Keratinocyte (primary cell): ENCODE results near the gene RAB6A. TPM values are rescaled to one million over a fixed set of nuclear protein-coding genes. Genes with fewer than 3 reads are reported as not detected.

Source experiments
- DNase-seq: peaks from one replicate; pipeline ENCODE4 v3.0.0-alpha.2; 2011; ENCODE audit warnings: low read depth, missing footprints, low spot score
- FAIRE-seq: peaks from 2 replicates; lab custom pipeline; 2011; peaks lifted over from hg19 to GRCh38; lab: Jason Lieb, UNC
- H2AFZ ChIP-seq: 2 replicates; pipeline ENCODE4 v1.6.0; 2012; ENCODE audit warnings: low read length, control low read depth, inconsistent platforms; ENCODE audit not compliant: control insufficient read depth
- H3K27ac ChIP-seq: 2 replicates; pipeline ENCODE4 v1.5.1; 2011; ENCODE audit warnings: low read length; ENCODE audit not compliant: control insufficient read depth, insufficient read depth
- H3K27me3 ChIP-seq: 3 replicates; pipeline ENCODE4 v1.6.0; 2011; ENCODE audit warnings: low read length; ENCODE audit not compliant: control insufficient read depth, insufficient read depth; ENCODE audit errors: extremely low read depth
- H3K36me3 ChIP-seq, 2 experiments: 2 replicates in 1 of 2; 3 replicates in 1 of 2; pipeline ENCODE4 v1.5.1; 2011; ENCODE audit warnings: low read length in 2 of 2, mild to moderate bottlenecking in 1 of 2; ENCODE audit not compliant: control insufficient read depth in 2 of 2, insufficient read depth in 2 of 2; ENCODE audit errors: extremely low read depth in 1 of 2
- H3K4me1 ChIP-seq: 3 replicates; pipeline ENCODE4 v1.5.1; 2011; ENCODE audit warnings: low read length; ENCODE audit not compliant: control insufficient read depth, insufficient read depth; ENCODE audit errors: extremely low read depth
- H3K4me2 ChIP-seq: 3 replicates; pipeline ENCODE4 v1.6.0; 2011; ENCODE audit warnings: low read depth, low read length; ENCODE audit not compliant: control insufficient read depth, insufficient read depth; ENCODE audit errors: extremely low read depth
- H3K4me3 ChIP-seq, 3 experiments: fragments of 200-600 bp in 1 of 3; sonication (generic) in 1 of 3; 2 replicates in 2 of 3; 3 replicates in 1 of 3; pipeline ENCODE4 v1.5.1; 2011 to 2016; ENCODE audit warnings: low read length in 3 of 3, mild to moderate bottlenecking in 3 of 3, control low read depth in 2 of 3, inconsistent platforms in 1 of 3, low read depth in 1 of 3, mixed read lengths in 1 of 3, mixed run types in 1 of 3, moderate library complexity in 1 of 3; ENCODE audit not compliant: control insufficient read depth in 2 of 3, insufficient read depth in 2 of 3; ENCODE audit errors: extremely low read depth in 1 of 3
- H3K79me2 ChIP-seq: 2 replicates; pipeline ENCODE4 v1.6.0; 2012; ENCODE audit warnings: low read length; ENCODE audit not compliant: control insufficient read depth, insufficient read depth
- H3K9ac ChIP-seq: 3 replicates; pipeline ENCODE4 v1.6.0; 2011; ENCODE audit warnings: low read length; ENCODE audit not compliant: control insufficient read depth, insufficient read depth; ENCODE audit errors: extremely low read depth
- H3K9me1 ChIP-seq: 3 replicates; pipeline ENCODE4 v1.6.0; 2011; ENCODE audit warnings: low read length; ENCODE audit not compliant: control insufficient read depth, insufficient read depth; ENCODE audit errors: extremely low read depth
- H3K9me3 ChIP-seq: 2 replicates; pipeline ENCODE4 v1.5.1; 2012; ENCODE audit warnings: low read depth, low read length; ENCODE audit not compliant: control insufficient read depth
- H4K20me1 ChIP-seq: 3 replicates; pipeline ENCODE4 v1.6.0; 2011; ENCODE audit warnings: low read length; ENCODE audit not compliant: control insufficient read depth, insufficient read depth; ENCODE audit errors: extremely low read depth
- CTCF ChIP-seq, 3 experiments: IDR thresholded peaks in 1 of 3; conservative IDR thresholded peaks in 1 of 3; optimal IDR thresholded peaks in 1 of 3; 2 replicates in 2 of 3; 3 replicates in 1 of 3; pipeline versions ENCODE3 to v1.5.1; 2011; ENCODE audit warnings: low read length in 3 of 3, mild to moderate bottlenecking in 3 of 3, moderate library complexity in 2 of 3, control low read depth in 1 of 3, inconsistent platforms in 1 of 3; ENCODE audit not compliant: insufficient read depth in 2 of 3; ENCODE audit errors: extremely low read depth in 1 of 3
- EZH2 ChIP-seq: IDR thresholded peaks from one replicate; pipeline ENCODE4 v1.6.1; 2012; ENCODE audit warnings: inconsistent platforms, mild to moderate bottlenecking, low read length, moderate library complexity
- dilution Hi-C: fragments of 300-500 bp; cut with MboI; formaldehyde crosslinking; loops from one replicate; pipeline ENCODE4 v1.7.0; 2020; ENCODE audit warnings: low sequenced_read_pairs; ENCODE audit not compliant: extremely low pct_ligation_motif_present
- polyA plus RNA-seq, 5 experiments: library from polyadenylated mRNA; depleted of rRNA in 3 of 5; stranded (reverse) in 3 of 5; stranded (forward) in 1 of 5; unstranded in 1 of 5; fragments of >200 nt; gene quantifications; 1 replicate in 1 of 5; 2 replicates in 3 of 5; 3 replicates in 1 of 5; pipeline versions ENCODE4 v1.2.1 to v1.2.3, GENCODE V29; 2011 to 2012; ENCODE audit warnings: missing spikeins in 2 of 5, low read depth in 1 of 5, low replicate concordance in 1 of 5

Gene RAB6A
- polyA plus RNA-seq, 1 donor (not counting 4 experiments of a cell fraction or from before 2014, with no cell fraction given), result 142 TPM

GRCh38 chr11:73789279-73789670 is 28.4 kb upstream of the RAB6A start:
- Histone ChIP-seq H3K4me2 (peak overlapping the region; percentile 89), H4K20me1 (no peaks in the 10 kb centered on the region), H3K79me2 (peaks cover 12% of the 10 kb centered on the region), H3K9me3 (no peaks in the 10 kb centered on the region), H3K36me3 (peaks cover 0 to 3% of the 10 kb centered on the region in 2 experiments), H3K4me3 (peak overlapping the region in 1 of 3 experiments; percentile 87), H3K4me1 (peaks cover 17% of the 10 kb centered on the region), H3K27me3 (no peaks in the 10 kb centered on the region), H3K27ac (peak overlapping the region; percentile 91), H3K9ac (no peak overlapping the region), H2AFZ (no peak overlapping the region), H3K9me1 (no peaks in the 10 kb centered on the region)
- FAIRE-seq (no peak), DNase-seq (no peak)
- TF ChIP-seq CTCF (optimal IDR thresholded peaks at IDR 0.05 in 1 of 3, IDR thresholded peaks at IDR 0.05 in 1 of 3, conservative IDR thresholded peaks at IDR 0.05 in 1 of 3; ENCODE audit: extremely low read depth in 1 of 3, insufficient read depth in 2 of 3, low read length in 3 of 3), result no peak
- TF ChIP-seq EZH2, result no peak
- dilution Hi-C loops, result no loop called here

GRCh38 chr11:73787643-73788558 is 27.0 kb upstream of the RAB6A start, which contains the start of gene MRPL48:
Gene MRPL48 (plus strand): TSS chr11:73787874. CDS start chr11:73787972, 98 bp downstream.
- DNase-seq (peak; percentile 64), FAIRE-seq (no peak)
- Histone ChIP-seq H3K36me3 (peaks cover 0 to 3% of the 10 kb centered on the region in 2 experiments), H3K79me2 (peaks cover 10% of the 10 kb centered on the region), H3K27me3 (no peaks in the 10 kb centered on the region), H3K9me1 (no peaks in the 10 kb centered on the region), H3K4me1 (peaks cover 19% of the 10 kb centered on the region), H3K4me3 (peak within 1 kb of the TSS; percentile 63 to 87 (median 83)), H4K20me1 (no peaks in the 10 kb centered on the region), H3K9ac (peak within 1 kb of the TSS; percentile 90), H3K27ac (peak within 1 kb of the TSS; percentile 91), H2AFZ (peak within 1 kb of the TSS; percentile 95), H3K4me2 (peak within 1 kb of the TSS; percentile 89), H3K9me3 (no peaks in the 10 kb centered on the region)
- TF ChIP-seq EZH2, result no peak
- dilution Hi-C loops, result no loop called here
